Measurements from ENCODE around the gene KCNN2.

KCNN2 gene

GRCh38 chr5:114361724-114362196 is at the start of gene KCNN2:
TSS of gene KCNN2 (plus strand) at chr5:114362070. CDS start at chr5:114362140, 70 bp downstream.
- DNase-seq (ENCODE audit: low spot score) = peak; percentile 8

- DNase-seq (ENCODE audit: low spot score) = no peak
These were observed 49.2 kb upstream of the KCNN2 start for GRCh38 chr5:114312658-114313057.

- DNase-seq (ENCODE audit: low spot score) = no peak
These were observed 47.8 kb upstream of the KCNN2 start for GRCh38 chr5:114314061-114314460.

- DNase-seq (ENCODE audit: low spot score) = no peak
These were observed 45.7 kb upstream of the KCNN2 start for GRCh38 chr5:114316167-114316566.

- DNase-seq (ENCODE audit: low spot score) = no peak
These were observed 44.1 kb upstream of the KCNN2 start for GRCh38 chr5:114317751-114318150.

- DNase-seq (ENCODE audit: low spot score) = no peak
These were observed 42.6 kb upstream of the KCNN2 start for GRCh38 chr5:114319236-114319635.

GRCh38 chr5:114319821-114320220 is 42.0 kb upstream of the KCNN2 start:
- DNase-seq (ENCODE audit: low spot score) = no peak

- DNase-seq (ENCODE audit: low spot score) = no peak
These were observed 37.6 kb upstream of the KCNN2 start for GRCh38 chr5:114324282-114324681.

GRCh38 chr5:114325541-114325940 is 36.3 kb upstream of the KCNN2 start:
- DNase-seq (ENCODE audit: low spot score) = no peak

GRCh38 chr5:114327474-114327873 is 34.4 kb upstream of the KCNN2 start:
- DNase-seq (ENCODE audit: low spot score) = no peak

- no peak for DNase-seq (ENCODE audit: low spot score)
These were observed 33.9 kb upstream of the KCNN2 start for GRCh38 chr5:114327987-114328386.

GRCh38 chr5:114330916-114331531 is 30.8 kb upstream of the KCNN2 start:
- DNase-seq (ENCODE audit: low spot score) = no peak

- no peak for DNase-seq (ENCODE audit: low spot score)
These were observed 29.4 kb upstream of the KCNN2 start for GRCh38 chr5:114332493-114332892.

- no peak for DNase-seq (ENCODE audit: low spot score)
These were observed 28.9 kb upstream of the KCNN2 start for GRCh38 chr5:114332925-114333324.

- no peak for DNase-seq (ENCODE audit: low spot score)
These were observed 26.5 kb upstream of the KCNN2 start for GRCh38 chr5:114335391-114335790.

GRCh38 chr5:114339108-114339507 is 22.8 kb upstream of the KCNN2 start:
- no peak for DNase-seq (ENCODE audit: low spot score)

GRCh38 chr5:114346181-114346580 is 15.7 kb upstream of the KCNN2 start:
- DNase-seq (ENCODE audit: low spot score) = no peak

GRCh38 chr5:114355086-114355830 is 6.6 kb upstream of the KCNN2 start:
- no peak for DNase-seq (ENCODE audit: low spot score)

- no peak for DNase-seq (ENCODE audit: low spot score)
These were observed 3.5 kb upstream of the KCNN2 start for GRCh38 chr5:114358329-114358728.

GRCh38 chr5:114360357-114360756 is 1.5 kb upstream of the KCNN2 start:
- no peak for DNase-seq (ENCODE audit: low spot score)

- no peak for DNase-seq (ENCODE audit: low spot score)
These were observed 800 bp upstream of the KCNN2 start for GRCh38 chr5:114360816-114361723.

- peak; percentile 2 for DNase-seq (ENCODE audit: low spot score)
These were observed 517 bp downstream of the KCNN2 start for GRCh38 chr5:114362197-114362976.

Measured in AG08395 (cell line).